HPDE6-E6E7 (cell line): ENCODE results near the gene AEBP1.
A peak's percentile ranks its signal among the peaks of the same experiment; 100 is the strongest.

Source experiments
- DNase-seq: peaks from one replicate; pipeline ENCODE4 v3.0.0; 2011; ENCODE audit warnings: missing footprints; ENCODE audit errors: extremely low spot score

Gene AEBP1

DNA sequence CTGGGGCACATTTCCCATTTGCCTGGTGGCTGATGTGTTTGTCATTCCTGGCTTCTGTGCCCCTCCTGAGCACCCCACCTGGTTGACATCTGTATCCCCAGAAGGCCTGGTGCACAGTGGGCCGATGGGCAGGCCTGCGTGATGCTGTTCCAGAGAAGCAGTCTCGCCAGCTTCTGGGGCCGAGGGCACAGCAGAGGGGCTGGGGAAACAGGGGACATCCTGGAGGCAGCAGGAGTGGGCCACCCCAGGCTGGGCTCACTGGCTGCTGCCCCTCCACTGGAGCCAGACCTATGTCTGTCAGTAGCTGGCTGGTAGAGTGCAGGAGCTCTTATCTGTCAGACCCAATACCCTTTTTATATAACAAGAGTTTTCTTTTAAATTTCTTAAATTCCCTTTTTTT is 37.9 kb downstream of the AEBP1 start:
- no peak for DNase-seq

DNA sequence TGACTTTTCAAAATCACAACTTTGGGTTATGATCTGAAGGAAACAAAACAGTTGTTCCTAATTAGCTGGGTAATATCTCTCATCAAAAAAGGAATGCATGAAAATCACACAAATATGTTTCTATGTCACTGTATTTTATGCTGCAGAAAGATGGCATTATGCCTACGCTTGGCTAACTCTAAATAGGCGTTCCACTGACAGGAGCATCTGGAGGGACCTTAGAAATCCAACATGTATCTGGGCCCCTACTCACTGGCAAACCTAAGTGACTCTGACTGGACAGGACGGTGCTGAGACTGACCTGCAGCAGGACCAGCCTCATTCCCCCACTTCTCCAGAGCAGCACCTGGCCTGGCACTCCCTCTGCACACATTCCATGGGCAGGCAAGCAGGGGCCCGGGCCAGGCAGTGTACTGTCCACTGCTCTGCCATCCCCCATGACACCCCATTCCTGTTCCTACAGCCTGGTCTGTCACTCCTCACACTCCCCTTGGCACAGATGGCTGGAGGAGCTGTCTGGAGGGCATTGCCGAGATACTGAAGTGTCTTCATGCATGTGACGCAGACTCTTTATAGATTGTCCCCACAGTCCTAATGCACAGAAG is 39.6 kb downstream of the AEBP1 start:
- DNase-seq = no peak

DNA sequence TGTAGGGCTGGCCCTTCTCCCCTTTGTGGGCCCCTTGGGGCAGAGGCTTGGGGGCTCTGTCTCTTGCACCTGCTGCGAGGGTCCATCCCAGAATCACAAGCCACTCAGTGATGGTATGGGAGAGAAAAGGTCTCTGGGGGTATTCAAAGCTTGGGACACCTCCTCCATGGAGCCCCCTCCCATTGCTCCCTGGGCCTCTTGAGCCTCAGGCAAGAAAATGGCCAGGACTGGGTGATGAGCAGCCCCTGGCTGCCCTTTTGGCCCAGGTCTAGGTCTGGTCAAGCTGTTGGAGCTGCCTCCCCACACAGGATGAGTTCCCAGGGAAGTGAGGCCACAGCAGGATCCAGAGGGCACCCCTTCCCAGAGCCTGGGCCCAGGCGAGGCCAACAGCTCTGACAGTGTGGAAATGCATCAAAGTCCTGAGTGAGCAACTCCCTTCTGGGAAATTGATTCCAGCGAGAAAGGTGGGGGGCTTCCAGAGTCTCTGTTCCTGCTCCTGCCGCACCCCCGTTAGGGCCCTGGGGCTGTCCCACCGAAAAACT is 40.4 kb downstream of the AEBP1 start:
- DNase-seq = no peak

DNA sequence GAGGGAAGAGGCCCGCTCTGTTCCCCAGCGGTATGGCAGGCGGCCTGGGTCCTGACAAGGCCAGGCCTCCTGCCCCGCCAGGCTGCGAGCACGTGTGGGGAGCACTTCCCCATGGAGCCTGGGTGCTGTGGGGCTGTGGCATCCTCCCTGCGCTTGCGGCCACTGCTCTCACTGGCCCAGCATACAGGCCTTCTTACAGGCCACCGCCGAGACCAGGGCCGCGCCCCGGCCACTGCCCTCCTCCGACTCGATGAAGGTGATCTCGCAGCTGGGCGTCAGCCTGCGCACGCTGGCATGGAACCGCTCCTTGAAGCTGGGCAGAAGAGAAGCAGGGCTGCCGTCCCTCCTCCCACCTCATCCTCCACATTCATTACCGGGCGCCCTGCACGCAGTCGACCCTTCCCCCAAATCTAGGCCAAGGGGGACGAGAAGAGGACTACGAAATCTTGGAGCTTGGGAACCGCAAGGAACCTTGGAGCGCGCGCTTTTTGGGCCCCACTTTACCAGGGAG is 40.9 kb downstream of the AEBP1 start:
- no peak for DNase-seq

DNA sequence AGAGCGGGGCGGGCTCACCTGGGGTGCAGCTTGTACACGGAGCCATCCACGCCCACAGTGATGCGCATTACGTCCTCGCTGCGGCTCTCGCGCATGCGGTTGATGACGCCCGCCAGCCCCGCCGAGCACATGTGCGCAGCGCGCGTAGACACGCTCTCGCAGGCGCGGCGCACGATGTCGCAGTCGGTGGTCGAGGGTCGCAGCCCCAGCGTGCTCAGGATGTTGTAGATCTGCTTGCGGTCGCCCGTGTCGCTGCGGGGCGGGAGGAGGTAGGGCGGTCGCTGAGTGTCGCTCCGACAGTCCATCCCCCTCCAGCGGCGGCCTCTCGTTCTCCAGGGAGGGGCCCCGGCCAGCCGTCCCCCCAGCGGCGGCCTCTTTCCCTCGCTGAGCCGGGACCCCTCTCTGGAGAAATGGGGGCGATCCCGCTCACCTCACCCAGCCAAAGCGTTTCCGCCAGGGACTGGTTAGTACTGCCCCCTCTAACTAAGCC is 41.4 kb downstream of the AEBP1 start:
- DNase-seq = peak; percentile 63

DNA sequence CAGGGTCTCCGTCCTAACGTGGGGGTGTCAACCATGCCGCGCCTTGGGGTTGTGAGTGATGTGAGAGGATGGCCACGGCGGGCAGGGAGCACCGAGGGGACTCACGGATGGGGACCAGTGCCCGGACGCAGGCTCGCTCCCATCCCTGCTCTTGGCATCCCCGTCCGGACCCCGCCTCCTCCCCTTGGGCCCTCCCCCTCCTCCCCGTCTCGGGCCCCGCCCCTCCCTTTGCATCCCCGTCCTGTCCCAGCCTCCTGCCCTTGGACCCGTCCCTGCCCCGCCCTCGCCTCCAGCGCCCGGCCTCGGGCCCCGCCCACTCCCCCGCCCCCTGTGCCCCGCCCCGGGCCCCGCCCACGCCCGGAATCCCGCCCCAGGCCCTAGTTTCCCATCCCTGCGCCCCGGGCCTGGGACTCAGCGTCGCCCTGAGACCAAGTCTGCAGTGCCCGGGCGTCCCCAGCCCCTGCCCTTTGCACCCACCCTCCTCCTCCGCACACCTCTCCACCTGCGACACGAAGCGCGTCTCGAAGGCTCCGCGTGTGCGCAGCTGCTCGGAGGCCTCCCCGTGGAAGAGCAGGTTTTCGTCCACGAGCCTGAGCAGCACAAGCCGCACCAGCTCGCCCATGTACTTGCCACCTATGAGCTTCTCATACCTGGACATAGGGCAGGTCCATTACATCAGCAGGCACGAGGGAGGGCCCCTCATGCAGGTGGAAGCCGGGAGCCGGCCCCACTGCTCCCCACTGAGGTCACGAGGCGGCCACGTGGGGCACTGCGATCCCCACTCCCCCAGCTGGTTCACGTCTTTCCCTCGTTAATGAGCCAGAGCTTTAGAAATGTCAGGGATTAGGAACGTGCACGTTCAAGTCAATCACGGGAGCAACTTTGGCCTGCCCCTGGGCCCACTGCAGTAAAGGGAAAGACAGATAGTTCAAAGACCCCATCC is 42.1 kb downstream of the AEBP1 start:
- DNase-seq = peak; percentile 53

DNA sequence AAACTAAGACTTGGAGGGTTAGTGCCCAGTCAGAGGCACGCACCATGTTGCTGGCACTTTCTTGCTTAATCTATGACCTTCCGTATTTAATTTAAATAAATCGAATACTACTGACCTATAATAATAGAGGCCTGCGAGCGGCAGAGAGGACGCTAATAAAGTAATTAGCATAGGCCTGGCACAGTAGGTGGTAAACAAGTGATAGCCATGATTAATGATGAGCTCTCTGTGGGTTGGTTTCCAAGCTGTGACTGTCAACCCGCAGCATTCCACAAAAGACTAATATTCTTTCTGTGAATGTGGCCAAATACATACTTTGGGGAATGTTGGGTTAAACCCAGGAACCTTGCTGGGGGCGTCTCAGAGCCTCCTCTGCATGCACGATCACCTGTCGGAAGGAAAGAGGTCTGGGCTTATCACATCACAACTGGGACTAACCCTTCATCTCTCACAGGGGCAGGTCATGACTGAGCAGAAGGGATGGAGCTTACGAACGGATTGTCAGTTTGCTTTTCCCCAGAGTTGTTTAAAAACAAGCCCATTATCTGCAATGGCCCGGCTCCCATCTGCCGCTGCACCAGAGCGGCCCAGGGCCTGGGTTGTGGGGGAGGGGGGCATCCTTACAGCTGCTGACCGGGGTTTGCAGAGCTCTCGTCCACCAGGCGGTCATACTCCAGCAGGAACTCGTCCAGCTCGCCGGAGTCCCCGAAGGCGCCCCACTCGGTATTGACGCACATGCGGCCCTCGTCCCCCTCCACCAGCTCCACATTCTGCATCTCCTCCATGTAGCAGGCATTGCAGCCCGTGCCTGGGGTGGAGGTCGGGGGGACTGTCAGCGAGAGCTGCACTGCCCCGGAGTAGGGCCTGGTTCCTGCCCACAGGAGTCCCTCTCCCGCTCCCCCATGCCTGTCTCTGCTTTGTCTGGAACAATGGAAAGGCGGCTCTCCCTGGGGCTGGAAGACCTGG is 43.2 kb downstream of the AEBP1 start:
- no peak for DNase-seq

DNA sequence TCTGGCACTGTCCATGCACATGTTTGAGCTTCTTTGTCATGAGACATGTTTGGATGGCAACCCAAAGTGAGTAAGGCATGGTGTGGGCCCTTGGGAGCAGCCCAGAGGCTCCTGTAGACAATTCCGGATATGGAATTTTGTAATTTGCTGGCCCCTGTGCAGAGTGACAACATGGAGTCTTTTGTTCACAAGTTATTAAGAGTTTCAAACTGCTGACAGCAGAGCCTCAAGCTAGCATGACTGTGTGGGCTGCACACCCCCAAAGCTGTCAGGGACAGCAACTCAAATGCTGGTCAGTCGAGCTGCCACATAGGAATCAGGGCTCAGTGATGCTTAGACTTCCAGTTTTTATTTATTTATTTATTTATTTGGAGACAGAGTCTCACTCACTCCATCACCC is 44.0 kb downstream of the AEBP1 start:
- DNase-seq = no peak

DNA sequence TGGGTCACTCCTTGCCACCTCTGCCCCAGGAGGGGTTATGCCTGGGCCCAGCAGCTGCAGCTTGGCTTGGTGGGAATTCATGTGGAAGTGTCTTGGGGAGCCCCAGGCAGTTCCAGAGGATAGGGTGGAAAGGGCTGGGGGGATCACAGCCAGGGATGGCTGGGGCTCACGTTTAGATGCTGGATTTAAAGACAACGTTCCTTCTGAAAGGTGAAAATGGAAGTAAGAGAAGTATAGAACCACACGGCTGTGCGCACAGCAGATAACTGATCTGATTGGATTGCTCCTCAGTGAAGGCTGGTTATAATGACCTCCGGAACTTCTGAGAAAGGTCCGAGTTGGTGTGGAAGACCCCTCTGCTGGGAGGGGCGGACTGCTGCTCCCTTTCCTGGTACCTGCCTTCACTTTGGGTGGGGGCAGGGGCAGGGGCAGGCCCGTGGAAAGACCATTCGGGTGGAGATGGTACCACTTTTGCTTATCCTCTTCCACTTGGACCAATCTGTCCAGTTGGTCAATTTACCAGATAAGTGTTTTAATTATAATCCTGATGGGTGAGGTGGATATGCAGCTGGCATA is 44.9 kb downstream of the AEBP1 start:
- DNase-seq = no peak

DNA sequence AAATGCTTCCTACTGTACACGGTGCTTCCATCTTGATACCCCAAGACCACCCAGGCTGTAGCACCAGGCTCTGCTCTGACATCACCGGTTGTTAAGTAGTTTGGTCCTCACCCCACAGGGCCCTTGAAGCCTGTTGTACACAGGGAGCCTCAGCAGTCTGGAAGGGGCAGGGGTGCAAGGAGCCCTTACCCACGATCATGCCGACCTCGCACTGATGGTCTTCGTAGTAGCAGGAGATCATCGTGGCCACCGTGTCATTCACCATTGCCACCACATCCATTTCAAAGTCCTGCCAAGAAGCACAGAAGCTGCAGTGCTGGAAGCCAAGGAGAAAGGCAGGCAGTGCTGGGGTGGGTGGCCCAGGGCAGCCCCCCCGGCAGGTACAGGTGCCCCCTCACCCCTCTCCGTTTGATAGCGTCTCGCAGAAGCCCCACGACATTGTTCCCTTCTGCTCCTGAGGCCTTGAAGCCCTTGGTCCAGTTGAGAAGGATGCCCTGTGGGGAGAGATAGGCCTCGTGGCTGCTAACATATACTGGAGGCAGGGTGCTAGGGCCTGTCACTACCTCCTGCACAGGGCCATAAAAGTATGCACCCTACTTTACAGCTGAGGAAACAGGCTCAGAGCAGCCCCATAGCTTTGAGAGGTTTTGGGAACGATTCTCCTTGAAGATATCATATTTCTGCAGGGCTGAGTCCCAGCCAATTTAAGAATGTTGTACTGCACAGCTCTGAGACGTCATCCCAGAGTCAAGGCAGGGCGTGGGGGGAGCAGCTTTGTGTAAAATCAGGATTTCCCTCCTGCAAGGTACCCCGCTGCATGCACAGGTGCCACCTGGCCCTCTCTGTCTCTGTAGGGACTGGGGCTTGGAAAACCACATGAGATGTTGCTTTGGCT is 45.7 kb downstream of the AEBP1 start:
- no peak for DNase-seq

DNA sequence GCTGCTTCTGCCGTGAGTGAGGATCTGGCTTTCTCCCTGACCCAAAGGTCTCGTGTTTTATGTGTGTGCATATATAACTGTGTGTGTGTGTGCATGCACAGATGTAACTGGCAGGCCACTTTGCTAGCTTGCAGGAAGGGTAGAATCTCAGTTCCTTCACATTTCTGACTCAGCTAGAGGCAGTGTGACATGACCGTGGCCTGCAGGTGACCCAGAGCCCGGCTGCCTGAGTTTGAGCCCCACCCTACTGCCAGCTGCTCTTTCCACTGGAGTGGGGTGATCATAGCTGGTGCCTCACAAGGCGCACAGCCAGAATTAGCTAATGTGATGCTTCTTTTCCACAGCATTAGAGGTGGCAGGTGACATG is 46.3 kb downstream of the AEBP1 start:
- no peak for DNase-seq

DNA sequence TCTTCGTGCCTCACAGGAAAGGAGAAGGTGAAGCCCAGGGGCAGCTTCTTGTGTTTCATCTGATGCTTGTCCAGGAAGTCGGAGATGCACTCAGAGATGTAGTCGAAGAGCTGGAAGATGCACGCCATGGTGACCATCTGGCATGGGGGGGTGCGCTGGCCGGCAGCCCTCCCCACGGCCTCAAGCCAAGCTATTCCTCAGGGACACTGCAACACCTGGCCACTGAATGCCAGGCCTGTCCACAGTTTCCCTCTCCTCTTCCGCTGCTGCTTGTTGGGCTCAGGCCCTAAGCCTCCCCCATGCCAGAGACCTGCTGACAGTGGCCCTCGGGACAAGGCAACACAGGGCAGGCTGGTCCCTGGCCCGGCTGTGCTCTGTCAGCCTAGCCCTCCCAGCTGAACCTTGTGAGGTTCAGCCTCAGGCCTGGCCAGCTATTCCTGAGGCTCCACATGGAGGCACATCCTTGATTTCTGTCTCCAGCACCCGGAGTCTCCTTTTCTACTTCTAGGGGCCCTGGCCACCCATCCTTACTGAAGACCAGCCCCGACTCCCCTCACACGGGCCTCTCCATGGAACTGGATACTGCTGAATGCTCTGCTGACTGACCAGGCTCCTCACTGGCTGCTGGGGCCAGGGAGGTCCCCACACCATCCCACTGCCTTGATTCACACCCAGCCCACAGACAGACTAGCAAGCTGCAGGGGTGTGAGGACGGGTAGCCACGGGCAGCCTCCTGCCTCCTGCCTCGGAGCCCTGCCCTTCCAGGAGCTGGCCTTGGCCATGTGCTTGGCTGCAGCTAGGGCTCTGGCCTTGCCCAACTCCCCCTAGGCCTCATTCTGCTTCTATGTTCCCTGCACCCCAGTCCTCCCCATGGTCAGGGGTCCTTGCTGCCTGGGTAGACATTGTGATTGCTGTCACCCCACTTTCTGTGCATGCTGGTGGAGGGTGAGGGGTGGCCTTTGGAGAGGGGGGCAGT is 47.1 kb downstream of the AEBP1 start:
- DNase-seq = no peak

DNA sequence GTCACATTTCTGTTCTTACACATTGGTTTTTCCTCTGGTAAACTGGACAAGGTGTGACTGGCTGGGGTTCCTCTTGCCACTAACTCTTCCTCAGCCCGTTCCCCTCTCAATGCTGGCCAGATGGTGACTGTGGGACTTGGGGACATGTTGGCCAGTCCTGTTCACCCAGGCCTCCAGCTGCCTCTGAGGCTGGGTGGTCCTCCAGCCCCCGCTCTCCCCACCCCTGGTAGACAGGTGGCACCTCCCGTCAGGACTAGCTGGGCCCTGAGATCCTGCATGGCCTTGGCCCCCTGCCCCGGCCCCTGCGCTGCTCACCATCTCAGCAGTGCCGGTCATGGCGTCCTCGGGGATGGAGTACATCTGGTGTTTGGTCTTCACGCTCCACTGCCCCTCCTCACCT is 47.8 kb downstream of the AEBP1 start:
- no peak for DNase-seq

DNA sequence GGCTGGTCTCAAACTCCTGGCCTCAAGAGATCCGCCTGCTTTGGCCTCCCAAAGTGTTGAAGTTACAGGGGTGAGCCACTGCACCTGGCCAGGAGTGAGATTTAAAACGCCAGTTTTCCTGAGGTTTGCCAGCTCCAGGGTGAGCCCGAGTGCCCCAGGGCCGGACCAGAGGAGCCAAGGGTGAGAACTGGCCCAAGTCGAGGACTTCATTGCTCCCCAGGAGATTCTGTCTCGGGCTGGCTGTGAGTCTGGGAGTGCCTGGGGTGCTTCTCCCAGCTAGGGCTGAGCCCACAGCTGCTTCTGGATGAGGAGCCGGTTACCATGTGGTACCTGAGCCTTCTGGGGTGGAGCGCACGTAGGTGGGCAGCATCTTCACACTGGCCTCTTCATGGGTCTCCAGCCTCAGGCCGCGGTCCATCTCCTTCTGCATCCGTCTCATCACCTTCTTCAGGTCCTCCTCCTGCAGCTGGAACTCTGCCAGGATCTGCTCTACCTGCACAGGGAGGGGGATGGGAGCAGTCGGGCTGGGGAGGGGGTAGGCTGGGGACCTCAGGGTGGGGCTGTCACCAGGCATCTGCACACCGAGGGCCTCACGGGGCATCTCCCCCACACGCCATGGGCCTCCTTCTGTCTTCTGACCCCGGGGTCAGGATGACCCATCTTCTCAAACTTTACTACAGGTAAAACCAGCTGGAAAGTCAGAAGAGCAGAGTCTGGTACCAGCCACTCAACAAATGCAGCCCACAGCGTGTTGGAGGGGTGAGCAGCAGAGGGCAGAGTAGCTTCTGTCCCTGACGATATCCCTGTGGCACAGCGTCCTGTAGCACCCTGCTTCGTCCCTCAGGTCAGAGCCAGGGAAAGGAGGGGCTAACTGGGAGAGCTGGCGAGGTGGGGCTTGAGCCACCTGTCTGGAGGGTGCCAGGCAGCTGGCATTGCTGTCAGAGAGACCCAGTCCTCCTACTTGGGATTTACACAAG is 49.1 kb downstream of the AEBP1 start:
- no peak for DNase-seq

DNA sequence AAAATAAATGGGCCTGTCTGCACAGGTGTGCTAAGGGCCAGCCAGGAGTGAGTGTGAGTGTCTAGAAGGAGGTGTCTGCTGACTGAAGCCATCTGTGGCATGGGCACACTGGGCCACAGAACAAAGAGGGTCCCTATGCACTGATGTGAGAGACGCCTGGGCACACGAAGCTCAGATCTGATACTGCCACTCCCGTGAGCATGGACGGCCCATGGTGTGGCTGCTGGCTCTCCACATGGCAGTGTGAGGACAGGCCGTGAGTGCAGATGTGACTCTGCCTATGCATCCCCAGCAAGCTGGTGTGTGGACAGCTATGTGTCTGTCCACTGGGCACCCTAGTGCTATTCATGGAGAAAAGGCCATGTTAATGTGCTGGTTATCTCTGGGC is 49.8 kb downstream of the AEBP1 start:
- DNase-seq = no peak

DNA sequence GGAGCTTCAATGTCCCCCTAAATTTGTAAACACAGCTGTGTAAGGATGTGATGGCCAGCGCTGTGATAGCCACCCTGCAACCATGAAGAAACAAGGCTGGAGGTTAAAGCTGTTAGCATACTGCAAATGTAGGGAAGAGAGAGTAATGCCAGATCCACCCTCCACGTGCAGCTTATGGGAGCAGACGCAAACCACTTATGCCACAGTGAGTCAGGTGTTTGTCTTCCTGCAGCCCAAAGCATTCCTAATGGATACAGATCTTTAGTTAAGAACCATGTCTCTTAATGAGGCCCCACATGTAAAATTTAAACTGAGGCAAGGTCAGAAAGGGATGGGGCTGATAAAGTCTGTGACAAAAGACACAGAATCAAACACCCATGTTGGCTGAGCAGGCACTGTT is 50.6 kb downstream of the AEBP1 start:
- no peak for DNase-seq
